Hepatocyte (in vitro differentiated cells): ENCODE results near the gene SYNE2.

ENCODE experiments used
- EZH2 ChIP-seq: fragments of 200-600 bp; sonication (generic); IDR thresholded peaks from 2 replicates; pipeline ENCODE4 v1.6.1; 2016; ENCODE audit warnings: antibody characterized with exemption, mild to moderate bottlenecking, borderline replicate concordance
- EZH2phosphoT487 ChIP-seq: fragments of 200-600 bp; sonication (generic); IDR thresholded peaks from one replicate; pipeline ENCODE4 v1.6.1; 2018; ENCODE audit warnings: antibody characterized with exemption, mild to moderate bottlenecking, low read depth, moderate library complexity; ENCODE audit not compliant: unreplicated experiment, severe bottlenecking
- TF ChIP-seq, protein P1 (sequence below): fragments of 200-600 bp; sonication (generic); IDR thresholded peaks from 2 replicates; pipeline ENCODE4 v1.5.1; 2016; ENCODE audit warnings: antibody characterized with exemption, mild to moderate bottlenecking; ENCODE audit not compliant: poor library complexity

DNA sequence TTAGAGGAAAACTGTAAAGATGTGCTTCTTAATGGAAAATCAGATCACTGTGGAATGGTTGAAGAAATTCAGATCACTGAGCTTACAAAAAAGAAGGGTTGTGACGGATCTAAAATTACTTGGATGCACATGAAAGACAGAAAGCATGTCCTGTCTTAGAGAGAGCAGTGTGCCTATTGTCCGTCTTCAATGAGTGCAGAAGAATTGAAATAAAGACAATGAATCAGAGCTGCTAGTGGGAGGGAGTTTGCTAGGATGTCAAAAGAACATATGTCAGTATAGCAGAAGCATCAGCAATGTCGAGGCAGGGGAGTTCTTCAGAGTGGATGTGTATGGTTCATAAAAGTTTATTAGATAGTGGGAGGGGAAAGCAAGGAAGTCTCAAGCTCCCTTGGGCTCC is 172.7 kb downstream of the SYNE2 start:
- TF ChIP-seq, protein P1, sequence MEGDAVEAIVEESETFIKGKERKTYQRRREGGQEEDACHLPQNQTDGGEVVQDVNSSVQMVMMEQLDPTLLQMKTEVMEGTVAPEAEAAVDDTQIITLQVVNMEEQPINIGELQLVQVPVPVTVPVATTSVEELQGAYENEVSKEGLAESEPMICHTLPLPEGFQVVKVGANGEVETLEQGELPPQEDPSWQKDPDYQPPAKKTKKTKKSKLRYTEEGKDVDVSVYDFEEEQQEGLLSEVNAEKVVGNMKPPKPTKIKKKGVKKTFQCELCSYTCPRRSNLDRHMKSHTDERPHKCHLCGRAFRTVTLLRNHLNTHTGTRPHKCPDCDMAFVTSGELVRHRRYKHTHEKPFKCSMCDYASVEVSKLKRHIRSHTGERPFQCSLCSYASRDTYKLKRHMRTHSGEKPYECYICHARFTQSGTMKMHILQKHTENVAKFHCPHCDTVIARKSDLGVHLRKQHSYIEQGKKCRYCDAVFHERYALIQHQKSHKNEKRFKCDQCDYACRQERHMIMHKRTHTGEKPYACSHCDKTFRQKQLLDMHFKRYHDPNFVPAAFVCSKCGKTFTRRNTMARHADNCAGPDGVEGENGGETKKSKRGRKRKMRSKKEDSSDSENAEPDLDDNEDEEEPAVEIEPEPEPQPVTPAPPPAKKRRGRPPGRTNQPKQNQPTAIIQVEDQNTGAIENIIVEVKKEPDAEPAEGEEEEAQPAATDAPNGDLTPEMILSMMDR = no peak
- TF ChIP-seq EZH2 (no peak), EZH2phosphoT487 (no peak)
